Bronchus fibroblast of lung (primary cell): ENCODE results near the gene MFSD2B. TPM values are rescaled to one million over a fixed set of nuclear protein-coding genes. Genes with fewer than 3 reads are reported as not detected.

ENCODE experiments used
- total RNA-seq: library from RNA; depleted of rRNA; stranded (reverse); fragments of >200 nt; gene quantifications from 2 replicates; pipeline ENCODE4 v1.2.3, GENCODE V29; 2015

Gene MFSD2B
- 0.59 and 1.0 TPM in 2 replicates for total RNA-seq

GRCh38 chr2:24009680-24010476, at the start of gene MFSD2B:
MFSD2B (plus strand) TSS chr2:24010085; CDS start chr2:24010097, 12 bp downstream.

GRCh38 chr2:24046930-24047702, 37.2 kb downstream of the MFSD2B start, which contains the start of gene WDCP:
WDCP (minus strand) TSS chr2:24047391; CDS start chr2:24039494, 7,897 bp downstream.

GRCh38 chr2:24049485-24050021, 39.7 kb downstream of the MFSD2B start, which contains the start of gene FKBP1B:
FKBP1B (plus strand) TSS chr2:24049741; CDS start chr2:24049850, 109 bp downstream.

Other genes with a start within 250 kb of the MFSD2B start
- gene ATAD2B, start 83.0 kb upstream of the MFSD2B start, total RNA-seq, result 1.5 TPM in 2 replicates
- gene UBXN2A, start 69.6 kb upstream of the MFSD2B start, total RNA-seq, result 7.7 and 8.2 TPM in 2 replicates
- 7.9 and 8.2 TPM in 2 replicates for gene WDCP, start 37.3 kb downstream of the MFSD2B start, total RNA-seq
- 16.8 and 26.1 TPM in 2 replicates for gene FKBP1B, start 39.7 kb downstream of the MFSD2B start, total RNA-seq
- gene SF3B6, start 66.2 kb downstream of the MFSD2B start, total RNA-seq, result 173 and 176 TPM in 2 replicates
- gene TP53I3, start 74.7 kb downstream of the MFSD2B start, total RNA-seq, result 46.4 and 52.5 TPM in 2 replicates
- gene PFN4, start 113.2 kb downstream of the MFSD2B start, total RNA-seq, result 0.15 and 0.17 TPM in 2 replicates
- 1.9 and 4.2 TPM in 2 replicates for gene FAM228B, start 113.4 kb downstream of the MFSD2B start, total RNA-seq
- 0.34 and 1.5 TPM in 2 replicates for gene FAM228A, start 165.0 kb downstream of the MFSD2B start, total RNA-seq